NCI-H82 (cell line): ENCODE results near the gene CSNK2A3.
"Not testable (repeated sequence)": the region's sequence is repeated elsewhere in the genome, so short reads cannot be mapped to it uniquely, and the experiment has no call there.

Experiments
- DNase-seq: peaks from one replicate; lab custom pipeline; 2025; lab: John Stamatoyannopoulos, UW

Gene CSNK2A3

DNA sequence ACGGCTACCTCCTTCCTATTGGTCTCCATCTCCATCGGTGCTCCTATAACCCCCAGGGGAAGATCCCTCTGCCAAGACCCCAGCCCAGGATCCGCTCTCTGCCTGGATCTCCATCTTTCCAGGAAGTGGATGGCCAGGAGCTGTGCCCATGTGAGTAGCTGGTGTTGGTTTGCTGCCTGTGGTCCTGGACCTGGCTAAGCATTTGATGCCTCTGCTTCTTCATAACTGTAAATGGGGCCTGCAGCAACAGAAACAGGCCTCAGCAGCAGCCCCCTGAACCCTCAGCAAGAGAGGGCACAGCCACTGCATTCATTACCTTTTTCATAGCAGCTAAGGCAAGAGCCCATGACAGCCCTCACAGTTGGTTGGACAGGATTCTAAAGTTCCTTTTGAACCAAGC is 26.6 kb upstream of the CSNK2A3 start:
- DNase-seq, result no peak

GRCh38 chr11:11378184-11378940 is 25.3 kb upstream of the CSNK2A3 start:
- DNase-seq, result no peak

GRCh38 chr11:11374358-11375148 is 21.5 kb upstream of the CSNK2A3 start:
- DNase-seq, result no peak

DNA sequence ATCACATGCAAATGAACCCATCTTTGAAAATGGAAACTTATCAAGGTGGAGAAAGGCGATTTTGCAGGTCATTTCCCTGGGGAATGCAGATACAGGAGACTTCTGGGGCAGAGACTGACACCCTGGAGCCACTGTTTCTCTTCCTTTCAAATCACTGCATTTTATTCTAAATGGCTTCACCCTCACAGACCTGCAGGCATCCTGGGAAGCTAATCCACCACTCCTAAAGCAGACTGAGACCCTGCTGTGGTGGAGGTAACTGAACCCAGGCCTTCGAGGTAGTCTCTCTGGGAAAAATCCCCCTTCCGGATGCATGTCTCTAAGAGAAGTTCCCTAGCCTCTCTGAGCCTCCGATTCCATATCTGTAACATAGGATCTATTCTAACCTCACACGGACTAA is 20.9 kb upstream of the CSNK2A3 start:
- no peak for DNase-seq

DNA sequence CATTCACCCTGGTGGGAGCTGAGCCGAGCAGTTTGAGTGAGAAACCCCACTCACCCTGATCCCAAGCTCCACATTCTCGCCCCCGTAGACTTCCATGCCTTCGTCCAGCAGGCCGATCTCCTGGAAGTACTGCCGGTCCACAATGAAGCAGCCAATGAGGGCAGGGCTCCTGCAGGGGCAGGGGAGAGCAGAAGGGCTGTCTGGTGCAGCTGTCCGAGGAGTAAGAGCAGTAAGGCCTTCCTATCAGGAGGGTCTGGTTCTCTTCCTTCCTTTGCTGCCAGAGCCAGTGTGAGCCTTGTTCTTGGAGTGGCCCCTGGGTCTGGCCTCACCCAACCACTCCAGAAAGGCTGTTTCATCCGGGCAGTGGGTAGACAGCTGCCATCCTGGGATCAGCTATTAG is 19.4 kb upstream of the CSNK2A3 start:
- no peak for DNase-seq

DNA sequence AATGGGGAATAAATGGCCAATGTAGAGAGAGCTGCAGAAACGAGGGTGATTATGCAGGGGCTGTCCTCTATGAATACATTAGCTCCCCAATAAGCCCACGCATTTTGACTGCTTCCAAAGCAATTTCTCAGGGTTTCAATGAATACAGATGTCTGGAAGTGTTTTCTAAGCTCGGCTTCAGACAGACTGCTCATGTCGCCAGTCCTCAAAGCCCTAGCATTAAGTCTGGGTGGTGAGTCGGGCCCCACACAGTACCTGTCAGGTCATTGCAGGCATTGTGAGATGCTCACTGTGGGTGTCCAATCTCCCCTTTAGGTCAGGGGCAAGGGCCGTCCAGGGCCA is 17.9 kb upstream of the CSNK2A3 start:
- DNase-seq, result no peak

GRCh38 chr11:11370255-11370961 is 17.4 kb upstream of the CSNK2A3 start:
- DNase-seq, result no peak

DNA sequence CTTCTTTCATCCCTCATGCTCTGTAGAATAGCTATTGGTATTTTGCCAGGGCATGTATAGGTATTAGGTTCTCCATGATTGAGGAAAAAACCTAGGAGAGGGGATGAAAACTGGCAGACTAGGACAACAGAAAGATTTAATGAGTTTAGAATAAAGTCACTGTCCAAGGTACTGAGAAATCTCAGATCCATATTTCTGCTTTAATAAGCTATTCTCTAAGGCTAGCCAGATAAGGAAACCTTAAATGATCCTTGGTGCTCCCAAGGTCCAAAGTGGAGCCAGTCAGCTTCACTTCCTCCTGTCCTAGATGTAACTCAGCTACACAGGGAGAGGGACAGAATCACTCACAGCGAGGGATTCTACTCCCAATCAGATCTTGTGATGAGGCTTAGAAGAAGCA is 13.7 kb upstream of the CSNK2A3 start:
- no peak for DNase-seq

DNA sequence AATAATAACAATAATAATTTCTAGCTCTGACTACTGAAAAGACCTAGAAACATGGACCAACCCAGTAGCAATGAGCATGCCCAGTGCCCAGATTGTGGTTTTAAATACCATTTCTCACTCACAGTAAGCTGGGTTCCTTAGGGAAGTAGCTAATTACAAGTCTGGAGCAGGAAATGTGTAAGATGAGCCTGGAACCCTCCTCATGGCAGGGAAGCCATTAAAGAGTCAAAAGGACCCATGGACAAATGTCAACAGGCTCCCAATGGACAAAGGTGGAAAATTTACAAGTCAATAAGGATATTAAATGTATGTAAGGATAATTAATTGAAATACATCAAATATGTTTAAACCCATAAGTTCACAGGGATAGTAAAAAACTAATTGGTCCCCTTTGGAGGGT is 10.6 kb upstream of the CSNK2A3 start:
- DNase-seq, result no peak

GRCh38 chr11:11359611-11360010 is 6.6 kb upstream of the CSNK2A3 start:
- no peak for DNase-seq

GRCh38 chr11:11356842-11357241 is 3.8 kb upstream of the CSNK2A3 start:
- DNase-seq, result no peak

DNA sequence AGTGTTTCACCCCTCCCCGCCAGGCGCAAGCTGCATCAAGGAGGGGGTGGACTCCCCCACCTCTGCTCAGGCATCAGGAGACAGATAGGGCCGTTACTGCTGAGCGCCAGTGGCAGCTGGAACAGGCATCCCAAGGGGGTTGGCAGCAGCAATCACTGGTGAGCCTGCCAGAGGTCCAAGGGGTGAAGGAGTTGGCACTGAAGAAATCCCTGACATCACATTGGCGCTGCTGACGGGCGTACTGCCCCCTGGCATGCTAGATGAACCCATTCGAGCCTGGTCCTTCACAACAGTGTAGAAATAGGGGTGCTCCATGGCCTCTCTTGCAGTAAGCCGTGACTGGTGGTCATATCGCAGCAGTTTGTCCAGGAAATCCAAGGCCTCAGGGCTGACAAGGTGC is 1.2 kb downstream of the CSNK2A3 start:
- DNase-seq, result not testable (repeated sequence)

DNA sequence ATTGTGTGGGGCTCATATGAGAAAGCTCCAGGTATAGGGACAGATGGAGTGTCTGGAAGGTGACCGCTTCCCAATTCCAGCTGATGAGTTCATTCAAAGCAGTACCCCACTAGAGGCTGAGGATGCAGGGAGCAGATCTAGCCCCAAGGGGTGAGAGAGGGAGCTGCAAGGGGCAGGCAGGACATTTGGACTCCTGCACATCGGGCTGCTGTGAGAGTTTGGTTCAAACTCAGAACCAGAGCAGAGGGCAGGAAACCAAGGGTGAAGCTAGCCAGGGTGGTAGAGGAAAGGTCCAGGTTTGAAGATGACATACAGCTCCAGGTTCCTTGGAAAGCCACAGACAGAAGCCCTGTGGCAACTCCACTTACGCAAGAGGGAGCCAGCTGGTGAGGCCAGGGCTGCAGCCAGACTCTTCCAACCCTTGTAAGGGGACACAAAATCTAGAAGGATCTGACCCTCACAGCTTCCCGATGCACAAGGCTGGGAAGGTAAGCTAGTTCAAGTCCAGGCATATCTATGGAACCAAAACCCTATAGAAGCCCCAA is 1.9 kb downstream of the CSNK2A3 start:
- DNase-seq, result no peak

DNA sequence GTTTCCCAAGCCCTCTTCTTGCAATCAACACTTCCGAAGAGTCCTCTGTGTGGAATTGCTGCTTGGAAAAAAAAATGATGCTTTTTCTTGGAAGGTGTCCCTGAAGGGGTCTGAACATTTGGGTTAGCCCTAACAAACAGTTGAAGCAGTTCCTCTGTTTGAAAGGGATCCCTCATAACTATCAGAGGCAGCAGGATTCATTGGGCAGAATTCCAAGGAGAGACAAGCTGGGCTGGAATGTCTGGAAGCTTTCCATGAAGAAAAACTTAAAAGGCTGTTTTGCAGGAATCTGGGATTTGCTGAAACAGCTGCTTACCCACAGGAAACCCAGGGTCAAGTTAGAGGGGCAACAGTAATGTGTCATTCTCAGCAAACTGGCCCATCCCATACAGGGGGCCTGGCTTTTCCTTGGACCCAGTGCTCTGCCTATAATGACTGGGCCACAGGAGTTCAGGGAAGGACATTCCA is 3.1 kb downstream of the CSNK2A3 start:
- no peak for DNase-seq

- no peak for DNase-seq
These were observed 3.8 kb downstream of the CSNK2A3 start for GRCh38 chr11:11349106-11349825.

DNA sequence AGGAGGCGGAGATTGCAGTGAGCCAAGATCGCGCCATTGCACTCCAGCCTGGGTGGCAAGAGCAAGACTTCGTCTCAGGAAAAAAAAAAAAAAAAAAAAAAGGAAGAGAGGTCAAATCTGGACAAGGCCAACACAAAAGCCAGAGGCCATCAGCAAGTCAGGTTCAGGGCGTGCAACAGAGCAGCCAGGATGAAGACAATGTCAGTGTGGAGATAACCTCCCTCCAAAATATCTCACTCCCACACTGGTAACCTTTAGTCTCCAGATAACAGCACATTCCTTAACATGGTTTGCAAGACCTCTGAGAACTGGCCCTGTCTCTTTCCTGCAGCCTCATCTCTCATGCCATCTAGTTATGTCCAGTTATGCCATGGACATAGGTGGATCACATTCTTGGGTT is 4.7 kb downstream of the CSNK2A3 start:
- DNase-seq, result no peak

DNA sequence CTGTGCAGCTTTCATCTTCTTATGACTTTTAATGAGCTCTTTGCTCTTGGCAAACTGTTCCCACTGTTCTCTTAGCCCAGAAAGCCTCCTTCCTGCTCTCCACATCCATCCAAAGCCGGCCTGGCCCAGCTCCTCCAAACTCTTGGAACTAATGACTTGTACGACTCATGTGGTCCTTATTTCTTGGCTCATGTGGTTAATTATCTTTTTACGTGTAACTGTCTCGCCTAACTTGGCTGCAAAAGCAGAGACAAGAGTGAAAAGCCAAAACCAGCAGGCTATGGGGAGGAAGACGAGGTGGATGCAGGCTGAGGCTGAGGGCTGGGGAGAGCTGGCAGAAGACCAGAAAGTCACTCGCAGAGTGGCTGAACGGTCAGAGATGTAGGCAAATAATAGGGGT is 5.5 kb downstream of the CSNK2A3 start:
- no peak for DNase-seq

DNA sequence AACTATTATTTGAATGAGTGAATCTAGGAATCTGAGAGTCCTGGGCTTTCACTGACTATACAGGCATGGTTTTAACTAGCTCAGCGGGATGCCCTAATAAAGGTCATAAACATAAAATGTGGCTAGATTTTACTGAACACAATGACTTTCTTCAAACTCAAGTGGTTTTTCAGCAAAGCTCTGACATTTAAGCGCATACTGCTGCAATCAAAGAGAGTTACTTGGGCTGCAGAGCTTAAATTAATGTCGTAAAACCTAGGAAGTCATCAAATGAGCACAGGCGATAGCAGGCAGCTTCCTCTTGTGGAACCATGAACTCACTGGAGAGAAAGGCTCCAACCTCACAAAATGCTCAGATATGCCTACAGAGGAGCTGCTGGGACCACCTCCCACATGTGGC is 6.7 kb downstream of the CSNK2A3 start:
- DNase-seq, result no peak

GRCh38 chr11:11345099-11345498 is 8.0 kb downstream of the CSNK2A3 start:
- no peak for DNase-seq

- no peak for DNase-seq
These were observed 9.0 kb downstream of the CSNK2A3 start for GRCh38 chr11:11344045-11344444.

DNA sequence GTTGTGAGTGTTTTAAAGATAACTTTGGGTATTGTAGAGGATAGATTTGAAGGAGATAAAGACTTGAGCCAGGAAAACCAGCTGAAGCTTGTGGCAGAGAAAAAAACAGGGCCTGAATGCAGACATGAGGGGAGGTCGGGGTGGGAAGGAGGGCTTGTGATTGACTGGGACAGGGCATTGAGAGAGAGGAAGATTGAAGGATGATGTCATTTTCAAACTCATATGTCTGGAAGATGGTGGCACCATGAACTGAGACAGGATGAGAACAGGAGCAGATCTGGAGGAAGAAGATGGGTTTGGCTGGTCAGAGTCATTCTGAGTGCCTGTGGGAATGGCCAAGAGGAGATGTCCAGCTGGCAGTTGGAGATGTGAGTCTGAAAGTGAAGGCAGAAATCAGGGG is 14.7 kb downstream of the CSNK2A3 start:
- DNase-seq, result no peak

GRCh38 chr11:11336664-11337063 is 16.4 kb downstream of the CSNK2A3 start:
- no peak for DNase-seq
